ENCODE results near the gene ATXN1. TPM values are rescaled to one million over a fixed set of nuclear protein-coding genes. Genes with fewer than 3 reads are reported as not detected.

ATXN1 gene
- total RNA-seq, 1 experiment from 2014 or later, result 27.0 TPM

DNA sequence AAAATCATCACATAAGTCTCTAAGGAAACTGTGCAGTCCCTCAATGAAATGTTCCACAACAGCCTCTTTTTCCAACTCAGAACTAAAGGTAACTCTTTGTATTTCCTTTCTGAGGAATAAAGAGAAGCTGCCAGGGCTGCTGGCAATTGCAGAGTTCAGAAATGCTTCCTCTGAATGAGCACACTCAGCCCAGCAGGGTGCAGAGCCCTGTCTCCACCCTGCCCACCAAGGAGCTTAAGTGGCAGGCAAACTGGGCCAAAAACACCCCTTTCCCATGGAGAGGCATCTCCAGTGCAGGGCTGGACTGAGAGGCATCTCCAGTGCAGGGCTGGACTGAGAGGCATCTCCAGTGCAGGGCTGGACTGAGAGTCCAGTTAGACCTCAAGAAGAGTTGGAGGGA is 267.5 kb downstream of the ATXN1 start:
- ATAC-seq (no peak), DNase-seq (no peak)
- Histone ChIP-seq H3K4me2 (ENCODE audit: low read length) (no peak overlapping the region), H3K9me3 (ENCODE audit: low read length) (no peaks in the 10 kb centered on the region), H3K9me2 (replicated peaks; ENCODE audit: low read length) (no peaks in the 10 kb centered on the region), H3K27me3 (ENCODE audit: low read length) (no peaks in the 10 kb centered on the region), H3K27ac (ENCODE audit: low read length) (no peak overlapping the region), H3K4me1 (ENCODE audit: insufficient read depth, low read length) (peaks cover 21% of the 10 kb centered on the region), H2AFZ (ENCODE audit: low read length) (no peak overlapping the region), H3K36me3 (ENCODE audit: low read depth, low read length) (no peaks in the 10 kb centered on the region), H3K79me2 (ENCODE audit: low read length) (no peaks in the 10 kb centered on the region), H4K20me1 (ENCODE audit: low read length) (no peaks in the 10 kb centered on the region), H3K9ac (ENCODE audit: low read length) (no peak overlapping the region), H3F3A (ENCODE audit: low read length, unreplicated experiment) (no peaks in the 10 kb centered on the region), H3K4me3 (ENCODE audit: low read length) (no peak overlapping the region)
- TF ChIP-seq EZH2 (IDR thresholded peaks at IDR 0.05; ENCODE audit: low read length, unreplicated experiment) (no peak), EZH2phosphoT487 (IDR thresholded peaks at IDR 0.05; ENCODE audit: borderline replicate concordance, low read length) (no peak)
- TF ChIP-seq, protein P1, sequence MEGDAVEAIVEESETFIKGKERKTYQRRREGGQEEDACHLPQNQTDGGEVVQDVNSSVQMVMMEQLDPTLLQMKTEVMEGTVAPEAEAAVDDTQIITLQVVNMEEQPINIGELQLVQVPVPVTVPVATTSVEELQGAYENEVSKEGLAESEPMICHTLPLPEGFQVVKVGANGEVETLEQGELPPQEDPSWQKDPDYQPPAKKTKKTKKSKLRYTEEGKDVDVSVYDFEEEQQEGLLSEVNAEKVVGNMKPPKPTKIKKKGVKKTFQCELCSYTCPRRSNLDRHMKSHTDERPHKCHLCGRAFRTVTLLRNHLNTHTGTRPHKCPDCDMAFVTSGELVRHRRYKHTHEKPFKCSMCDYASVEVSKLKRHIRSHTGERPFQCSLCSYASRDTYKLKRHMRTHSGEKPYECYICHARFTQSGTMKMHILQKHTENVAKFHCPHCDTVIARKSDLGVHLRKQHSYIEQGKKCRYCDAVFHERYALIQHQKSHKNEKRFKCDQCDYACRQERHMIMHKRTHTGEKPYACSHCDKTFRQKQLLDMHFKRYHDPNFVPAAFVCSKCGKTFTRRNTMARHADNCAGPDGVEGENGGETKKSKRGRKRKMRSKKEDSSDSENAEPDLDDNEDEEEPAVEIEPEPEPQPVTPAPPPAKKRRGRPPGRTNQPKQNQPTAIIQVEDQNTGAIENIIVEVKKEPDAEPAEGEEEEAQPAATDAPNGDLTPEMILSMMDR (conservative IDR thresholded peaks at IDR 0.05; ENCODE audit: low read depth, low read length), result no peak
- BruUV-seq (replicated peaks), result no TSS peak
- POLR2A ChIA-PET (ENCODE audit: unreplicated experiment), result no interaction called here
- intact Hi-C loops (cut with micrococcal nuclease), result loop anchor here (10.0 kb wide), 1 partner anchor 591 kb away; no protein-coding TSS in a partner anchor
- CTCF ChIA-PET, result no interaction called here

DNA sequence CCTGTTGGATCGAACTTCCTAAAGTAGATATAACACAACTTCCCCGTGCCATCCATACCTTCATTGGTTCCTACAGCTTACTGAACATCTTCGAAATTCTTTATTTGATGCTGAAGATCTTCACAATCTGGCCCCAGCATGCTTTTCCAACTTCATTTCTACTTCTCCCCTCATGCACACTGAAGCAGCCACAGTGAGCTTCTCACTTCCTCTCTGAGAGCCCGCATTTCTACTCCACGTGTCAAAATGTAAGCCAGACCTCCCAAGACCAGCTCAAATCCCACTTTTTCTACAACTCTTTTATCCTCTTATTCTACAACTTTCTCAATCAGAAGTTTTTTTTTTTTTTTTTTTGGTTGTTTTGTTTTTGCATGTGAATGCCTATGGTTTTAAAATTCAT is 268.1 kb downstream of the ATXN1 start:
- TF ChIP-seq, protein P1 (conservative IDR thresholded peaks at IDR 0.05; ENCODE audit: low read depth, low read length), result no peak
- TF ChIP-seq EZH2 (IDR thresholded peaks at IDR 0.05; ENCODE audit: low read length, unreplicated experiment), result no peak
- no peak for TF ChIP-seq EZH2phosphoT487 (IDR thresholded peaks at IDR 0.05; ENCODE audit: borderline replicate concordance, low read length)
- intact Hi-C loops (cut with micrococcal nuclease), result loop anchor here (10.0 kb wide), 1 partner anchor 592 kb away; no protein-coding TSS in a partner anchor
- DNase-seq, result no peak
- Histone ChIP-seq H3K36me3 (ENCODE audit: low read depth, low read length) (no peaks in the 10 kb centered on the region), H2AFZ (ENCODE audit: low read length) (no peak overlapping the region), H4K20me1 (ENCODE audit: low read length) (no peaks in the 10 kb centered on the region), H3K4me1 (ENCODE audit: insufficient read depth, low read length) (peaks cover 17% of the 10 kb centered on the region), H3K27ac (ENCODE audit: low read length) (no peak overlapping the region), H3K4me2 (ENCODE audit: low read length) (no peak overlapping the region), H3K9me3 (ENCODE audit: low read length) (no peaks in the 10 kb centered on the region), H3K4me3 (ENCODE audit: low read length) (no peak overlapping the region), H3K27me3 (ENCODE audit: low read length) (no peaks in the 10 kb centered on the region), H3K9ac (ENCODE audit: low read length) (no peak overlapping the region), H3F3A (ENCODE audit: low read length, unreplicated experiment) (no peaks in the 10 kb centered on the region), H3K79me2 (ENCODE audit: low read length) (no peaks in the 10 kb centered on the region), H3K9me2 (replicated peaks; ENCODE audit: low read length) (no peaks in the 10 kb centered on the region)
- no TSS peak for BruUV-seq (replicated peaks)
- ChIA-PET POLR2A (ENCODE audit: unreplicated experiment) (no interaction called here), CTCF (no interaction called here)
- ATAC-seq, result no peak

DNA sequence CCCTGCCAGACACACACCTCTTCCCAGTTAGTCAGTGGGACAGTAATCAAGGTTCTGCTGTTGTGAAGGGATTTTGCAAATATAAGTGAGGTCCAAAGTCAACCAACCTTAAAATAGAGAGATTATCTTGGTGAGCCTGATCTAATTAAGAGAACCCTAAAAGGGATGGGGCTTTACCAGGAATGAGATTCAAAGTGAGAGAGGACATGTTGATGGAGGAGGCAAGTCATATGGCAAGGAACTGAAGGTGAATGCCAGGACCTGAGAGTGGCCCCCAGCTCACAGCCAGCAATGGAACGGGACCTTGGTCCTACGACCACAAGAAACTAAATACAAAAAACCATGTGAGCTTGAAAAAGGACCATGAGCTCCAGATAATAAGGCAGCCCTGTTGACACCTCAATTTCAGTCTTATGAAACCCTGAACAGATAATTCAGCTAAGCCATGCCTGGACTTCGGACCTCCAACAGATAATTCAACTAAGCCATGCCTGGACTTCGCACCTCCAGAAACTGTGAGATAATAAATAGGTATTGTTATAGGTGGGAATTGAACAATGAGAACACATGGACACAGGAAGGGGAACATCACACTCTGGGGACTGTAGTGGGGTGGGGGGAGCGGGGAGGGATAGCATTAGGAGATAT is 269.5 kb downstream of the ATXN1 start:
- H3K79me2 ChIP-seq (ENCODE audit: low read length), result no peaks in the 10 kb centered on the region
- no peaks in the 10 kb centered on the region for H3K27me3 ChIP-seq (ENCODE audit: low read length)
- POLR2A ChIA-PET (ENCODE audit: unreplicated experiment), result no interaction called here
- no peak for DNase-seq
- no peaks in the 10 kb centered on the region for H3K36me3 ChIP-seq (ENCODE audit: low read depth, low read length)
- H3F3A ChIP-seq (ENCODE audit: low read length, unreplicated experiment), result no peaks in the 10 kb centered on the region
- H3K9ac ChIP-seq (ENCODE audit: low read length), result no peak overlapping the region
- CTCF ChIA-PET, result no interaction called here
- TF ChIP-seq EZH2 (IDR thresholded peaks at IDR 0.05; ENCODE audit: low read length, unreplicated experiment) (no peak), EZH2phosphoT487 (IDR thresholded peaks at IDR 0.05; ENCODE audit: borderline replicate concordance, low read length) (no peak)
- TF ChIP-seq, protein P1 (conservative IDR thresholded peaks at IDR 0.05; ENCODE audit: low read depth, low read length), result no peak
- H3K4me2 ChIP-seq (ENCODE audit: low read length), result no peak overlapping the region
- intact Hi-C loops (cut with micrococcal nuclease), result loop anchor here (10.0 kb wide), 1 partner anchor 593 kb away; no protein-coding TSS in a partner anchor
- peaks cover 9% of the 10 kb centered on the region for H3K4me1 ChIP-seq (ENCODE audit: insufficient read depth, low read length)
- H2AFZ ChIP-seq (ENCODE audit: low read length), result no peak overlapping the region
- H3K9me2 ChIP-seq (replicated peaks; ENCODE audit: low read length), result no peaks in the 10 kb centered on the region
- no TSS peak for BruUV-seq (replicated peaks)
- no peak overlapping the region for H3K4me3 ChIP-seq (ENCODE audit: low read length)
- no peak overlapping the region for H3K27ac ChIP-seq (ENCODE audit: low read length)
- no peaks in the 10 kb centered on the region for H3K9me3 ChIP-seq (ENCODE audit: low read length)
- ATAC-seq, result no peak
- no peaks in the 10 kb centered on the region for H4K20me1 ChIP-seq (ENCODE audit: low read length)

All from PC-3 (cell line).